ENCODE measurements around the gene CYP2U1. TPM values are rescaled to one million over a fixed set of nuclear protein-coding genes. Genes with fewer than 3 reads are reported as not detected.

The CYP2U1 gene
- total RNA-seq, 1 experiment from 2014 or later: 2.5 TPM

GRCh38 chr4:107890779-107891178, 40.6 kb upstream of the CYP2U1 start:
- BruUV-seq (replicated peaks): no TSS peak
- ChIA-PET CTCF (interaction anchor here (0.7 to 1.6 kb wide), 3 partner anchors 9 to 130 kb away, joined by 3 to 7 read pairs (median 3); no protein-coding TSS in a partner anchor), POLR2A (interaction anchor here (13.0 kb wide), 1 partner anchor 61 kb away, joined by 373 read pairs; the partner anchor contains the start of gene SGMS2)
- DNase-seq (ENCODE audit: unreplicated experiment): no peak
- Mint-ChIP-seq H3K4me1 (ENCODE audit: insufficient read depth, unreplicated experiment) (peaks cover 29% of the 10 kb centered on the region), H3K27ac (ENCODE audit: low read depth, unreplicated experiment) (peak overlapping the region; percentile 88), H3K4me3 (ENCODE audit: unreplicated experiment) (no peak overlapping the region), H3K27me3 (ENCODE audit: insufficient read depth, unreplicated experiment) (no peaks in the 10 kb centered on the region), H3K36me3 (ENCODE audit: insufficient read depth, unreplicated experiment) (peaks cover 4% of the 10 kb centered on the region), H3K9me3 (ENCODE audit: unreplicated experiment) (peaks cover 7% of the 10 kb centered on the region)
- intact Hi-C loops (cut with micrococcal nuclease): no loop called here
- no peak for TF ChIP-seq CTCF (IDR thresholded peaks at IDR 0.05; ENCODE audit: unreplicated experiment)

- Mint-ChIP-seq H3K4me3 (ENCODE audit: unreplicated experiment) (no peak overlapping the region), H3K27me3 (ENCODE audit: insufficient read depth, unreplicated experiment) (no peaks in the 10 kb centered on the region), H3K9me3 (ENCODE audit: unreplicated experiment) (peaks cover 7% of the 10 kb centered on the region), H3K4me1 (ENCODE audit: insufficient read depth, unreplicated experiment) (peaks cover 34% of the 10 kb centered on the region), H3K27ac (ENCODE audit: low read depth, unreplicated experiment) (peak overlapping the region; percentile 88), H3K36me3 (ENCODE audit: insufficient read depth, unreplicated experiment) (peaks cover 4% of the 10 kb centered on the region)
- DNase-seq (ENCODE audit: unreplicated experiment): no peak
- intact Hi-C loops (cut with micrococcal nuclease): no loop called here
- no peak for TF ChIP-seq CTCF (IDR thresholded peaks at IDR 0.05; ENCODE audit: unreplicated experiment)
- no TSS peak for BruUV-seq (replicated peaks)
- ChIA-PET POLR2A (interaction anchor here (13.0 kb wide), 1 partner anchor 62 kb away, joined by 373 read pairs; the partner anchor contains the start of gene SGMS2), CTCF (interaction anchor here (1.2 to 1.6 kb wide), 2 partner anchors 9 to 130 kb away, joined by 3 to 7 read pairs; no protein-coding TSS in a partner anchor)
These were observed 40.0 kb upstream of the CYP2U1 start for GRCh38 chr4:107891299-107891698.

- peak; percentile 68 for DNase-seq (ENCODE audit: unreplicated experiment)
- Mint-ChIP-seq H3K4me1 (ENCODE audit: insufficient read depth, unreplicated experiment) (peaks cover 51% of the 10 kb centered on the region), H3K9me3 (ENCODE audit: unreplicated experiment) (peaks cover 7% of the 10 kb centered on the region), H3K4me3 (ENCODE audit: unreplicated experiment) (no peak overlapping the region), H3K27ac (ENCODE audit: low read depth, unreplicated experiment) (peak overlapping the region; percentile 90), H3K36me3 (ENCODE audit: insufficient read depth, unreplicated experiment) (peaks cover 4% of the 10 kb centered on the region), H3K27me3 (ENCODE audit: insufficient read depth, unreplicated experiment) (no peaks in the 10 kb centered on the region)
- no TSS peak for BruUV-seq (replicated peaks)
- CTCF ChIA-PET: interaction anchor here (0.6 to 2.9 kb wide), 11 partner anchors 19 to 683 kb away, joined by 3 to 13 read pairs (median 4); no protein-coding TSS in a partner anchor
- intact Hi-C loops (cut with micrococcal nuclease): no loop called here
- POLR2A ChIA-PET: interaction anchor here (0.6 to 13.0 kb wide), 9 partner anchors 14 to 174 kb away, joined by 3 to 373 read pairs (median 3); partner anchors contain the start of genes PAPSS1 and SGMS2
- no peak for TF ChIP-seq CTCF (IDR thresholded peaks at IDR 0.05; ENCODE audit: unreplicated experiment)
These were observed 37.9 kb upstream of the CYP2U1 start for GRCh38 chr4:107893171-107894137.

GRCh38 chr4:107894138-107894603, 37.2 kb upstream of the CYP2U1 start:
- Mint-ChIP-seq H3K36me3 (ENCODE audit: insufficient read depth, unreplicated experiment) (peaks cover 4% of the 10 kb centered on the region), H3K9me3 (ENCODE audit: unreplicated experiment) (peaks cover 7% of the 10 kb centered on the region), H3K4me1 (ENCODE audit: insufficient read depth, unreplicated experiment) (peaks cover 51% of the 10 kb centered on the region), H3K27ac (ENCODE audit: low read depth, unreplicated experiment) (peak overlapping the region; percentile 90), H3K27me3 (ENCODE audit: insufficient read depth, unreplicated experiment) (no peaks in the 10 kb centered on the region), H3K4me3 (ENCODE audit: unreplicated experiment) (no peak overlapping the region)
- intact Hi-C loops (cut with micrococcal nuclease): no loop called here
- ChIA-PET POLR2A (interaction anchor here (1.0 to 13.0 kb wide), 8 partner anchors 8 to 95 kb away, joined by 4 to 373 read pairs (median 8); partner anchors contain the start of gene SGMS2), CTCF (interaction anchor here (0.7 to 3.0 kb wide), 9 partner anchors 19 to 159 kb away, joined by 3 to 13 read pairs (median 6); no protein-coding TSS in a partner anchor)
- no peak for DNase-seq (ENCODE audit: unreplicated experiment)
- no peak for TF ChIP-seq CTCF (IDR thresholded peaks at IDR 0.05; ENCODE audit: unreplicated experiment)
- BruUV-seq (replicated peaks): no TSS peak
